Measurements from ENCODE around the gene VAMP4.

The VAMP4 gene

DNA sequence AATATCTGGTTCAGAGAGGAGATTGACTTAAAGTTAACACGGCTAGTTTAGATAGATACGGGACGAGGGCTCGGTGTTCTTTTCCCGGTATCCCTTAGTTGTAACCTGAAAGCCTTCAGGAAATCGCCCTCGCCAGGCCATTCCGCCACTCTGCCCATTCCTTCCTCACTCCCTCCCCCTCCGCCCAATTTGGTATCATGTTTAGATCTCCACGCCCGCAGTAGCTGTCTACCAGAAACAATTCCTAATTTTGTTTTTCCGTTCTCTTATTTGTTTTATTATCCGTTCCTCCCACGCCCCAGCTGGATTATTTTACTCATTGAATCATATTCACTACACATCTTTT lies 685 bp upstream of the VAMP4 start:
- TF ChIP-seq, protein P1, sequence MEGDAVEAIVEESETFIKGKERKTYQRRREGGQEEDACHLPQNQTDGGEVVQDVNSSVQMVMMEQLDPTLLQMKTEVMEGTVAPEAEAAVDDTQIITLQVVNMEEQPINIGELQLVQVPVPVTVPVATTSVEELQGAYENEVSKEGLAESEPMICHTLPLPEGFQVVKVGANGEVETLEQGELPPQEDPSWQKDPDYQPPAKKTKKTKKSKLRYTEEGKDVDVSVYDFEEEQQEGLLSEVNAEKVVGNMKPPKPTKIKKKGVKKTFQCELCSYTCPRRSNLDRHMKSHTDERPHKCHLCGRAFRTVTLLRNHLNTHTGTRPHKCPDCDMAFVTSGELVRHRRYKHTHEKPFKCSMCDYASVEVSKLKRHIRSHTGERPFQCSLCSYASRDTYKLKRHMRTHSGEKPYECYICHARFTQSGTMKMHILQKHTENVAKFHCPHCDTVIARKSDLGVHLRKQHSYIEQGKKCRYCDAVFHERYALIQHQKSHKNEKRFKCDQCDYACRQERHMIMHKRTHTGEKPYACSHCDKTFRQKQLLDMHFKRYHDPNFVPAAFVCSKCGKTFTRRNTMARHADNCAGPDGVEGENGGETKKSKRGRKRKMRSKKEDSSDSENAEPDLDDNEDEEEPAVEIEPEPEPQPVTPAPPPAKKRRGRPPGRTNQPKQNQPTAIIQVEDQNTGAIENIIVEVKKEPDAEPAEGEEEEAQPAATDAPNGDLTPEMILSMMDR (IDR thresholded peaks at IDR 0.05; ENCODE audit: extremely low read depth, insufficient read depth, missing control alignments): no peak
- DNase-seq (ENCODE audit: low spot score): no peak
- in situ Hi-C loops (cut with MboI; ENCODE audit: low pct_unique_long_range_greater_than_20kb, low sequenced_read_pairs, unreplicated experiment): no loop called here

DNA sequence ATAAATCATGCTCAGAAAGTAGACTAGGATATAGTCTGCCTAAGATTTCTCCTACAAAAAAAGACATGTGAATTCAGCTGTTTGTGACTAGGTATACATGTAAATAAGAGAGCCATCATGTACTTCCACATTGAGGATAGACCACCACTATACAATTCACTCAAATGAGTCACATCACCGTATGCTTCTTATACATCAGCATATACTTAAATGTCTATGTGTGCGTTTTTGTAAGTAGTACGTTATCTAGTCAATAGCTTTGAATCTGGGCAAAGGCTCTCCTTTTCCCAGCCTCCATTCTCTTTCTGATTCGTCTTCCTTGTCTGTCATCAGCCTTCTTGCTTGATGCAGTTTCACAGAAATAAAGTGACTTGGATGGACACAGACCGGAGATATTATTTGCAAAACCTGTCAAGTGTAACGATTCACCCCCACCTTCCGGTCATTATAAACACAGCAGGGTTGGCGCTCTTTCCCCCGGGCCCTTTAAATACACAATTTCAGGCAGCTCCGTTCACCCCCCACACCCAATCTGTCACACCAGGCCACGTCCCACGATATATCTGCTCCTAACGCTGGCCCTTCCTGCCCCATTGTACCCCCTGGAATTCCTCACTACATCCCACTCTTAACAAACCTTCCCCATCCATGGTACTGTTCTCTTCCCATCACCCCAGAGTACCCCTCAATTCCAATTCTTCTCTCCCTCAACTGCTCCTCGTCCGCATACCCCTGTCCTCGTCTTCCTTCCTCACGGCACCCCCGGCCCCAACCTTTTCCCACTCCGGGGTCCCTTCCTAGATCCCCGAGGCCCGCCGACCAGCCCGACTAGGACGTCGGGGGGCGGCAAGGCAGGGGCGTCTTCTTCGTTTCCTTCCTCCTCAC lies 636 bp downstream of the VAMP4 start:
- TF ChIP-seq, protein P1 (IDR thresholded peaks at IDR 0.05; ENCODE audit: extremely low read depth, insufficient read depth, missing control alignments): no peak
- in situ Hi-C loops (cut with MboI; ENCODE audit: low pct_unique_long_range_greater_than_20kb, low sequenced_read_pairs, unreplicated experiment): no loop called here
- DNase-seq (ENCODE audit: low spot score): peak; percentile 67

DNA sequence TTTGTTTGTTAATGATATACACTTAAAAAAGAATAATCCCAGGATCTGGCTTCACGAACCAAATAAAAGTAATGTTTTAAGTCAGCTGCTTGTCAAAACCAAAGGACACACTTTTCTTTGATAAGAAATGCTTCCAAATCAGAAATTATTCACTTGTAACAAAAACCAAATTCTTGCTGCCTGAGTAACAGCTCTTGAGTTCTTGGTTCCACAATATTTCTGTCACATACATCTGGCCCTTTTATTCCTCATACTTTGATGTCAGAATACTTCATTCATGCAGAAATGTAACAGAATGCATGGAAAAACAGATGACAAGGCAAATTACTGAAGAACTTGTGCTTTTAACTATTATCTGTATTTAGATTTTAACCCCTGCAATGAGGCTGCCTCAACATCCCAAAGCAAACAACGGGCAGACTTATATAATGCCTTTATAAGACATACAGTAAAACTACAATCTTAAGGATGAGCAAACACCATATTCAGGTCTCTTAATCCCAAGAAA lies 1.5 kb downstream of the VAMP4 start:
- in situ Hi-C loops (cut with MboI; ENCODE audit: low pct_unique_long_range_greater_than_20kb, low sequenced_read_pairs, unreplicated experiment): no loop called here
- TF ChIP-seq, protein P1 (IDR thresholded peaks at IDR 0.05; ENCODE audit: extremely low read depth, insufficient read depth, missing control alignments): no peak
- DNase-seq (ENCODE audit: low spot score): no peak

DNA sequence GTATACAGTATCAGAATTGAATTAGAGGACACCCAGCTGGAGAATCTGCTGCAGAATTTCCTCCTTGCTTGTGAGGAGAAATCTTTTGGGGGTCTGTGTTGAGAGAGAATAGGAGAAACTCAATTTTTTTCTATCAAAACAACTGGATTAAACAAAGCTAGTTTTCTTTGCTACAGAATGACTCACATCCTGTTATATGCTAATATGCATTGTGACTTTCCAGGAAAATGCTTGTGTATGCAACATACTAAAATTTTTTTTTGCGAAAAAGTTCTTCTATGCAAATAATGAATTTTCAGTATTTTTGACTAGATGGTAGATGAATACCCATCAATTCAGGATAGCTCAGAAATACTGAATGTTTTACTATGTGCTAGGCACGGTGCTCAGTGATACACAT lies 2.2 kb downstream of the VAMP4 start:
- in situ Hi-C loops (cut with MboI; ENCODE audit: low pct_unique_long_range_greater_than_20kb, low sequenced_read_pairs, unreplicated experiment): no loop called here
- DNase-seq (ENCODE audit: low spot score): no peak
- TF ChIP-seq, protein P1 (IDR thresholded peaks at IDR 0.05; ENCODE audit: extremely low read depth, insufficient read depth, missing control alignments): no peak

DNA sequence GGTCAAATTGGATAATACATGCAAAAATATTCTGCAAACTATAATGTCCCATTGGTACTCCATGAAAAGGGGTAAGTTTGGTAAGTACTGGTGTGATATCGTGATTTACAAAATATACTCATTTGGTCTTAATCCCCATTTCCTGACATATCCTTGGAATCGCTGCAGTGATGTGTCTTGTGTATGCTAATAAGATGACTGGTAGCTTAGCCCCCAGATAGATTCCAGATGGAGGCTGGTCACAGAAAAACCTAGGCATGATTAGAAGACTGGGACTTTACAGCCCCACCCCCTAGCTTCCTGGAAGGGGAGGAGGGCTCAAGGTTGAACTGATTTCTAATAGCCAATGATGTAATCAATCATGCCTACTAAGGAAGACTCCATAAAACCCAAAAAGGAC lies 3.0 kb downstream of the VAMP4 start:
- TF ChIP-seq, protein P1 (IDR thresholded peaks at IDR 0.05; ENCODE audit: extremely low read depth, insufficient read depth, missing control alignments): no peak
- in situ Hi-C loops (cut with MboI; ENCODE audit: low pct_unique_long_range_greater_than_20kb, low sequenced_read_pairs, unreplicated experiment): no loop called here
- no peak for DNase-seq (ENCODE audit: low spot score)

DNA sequence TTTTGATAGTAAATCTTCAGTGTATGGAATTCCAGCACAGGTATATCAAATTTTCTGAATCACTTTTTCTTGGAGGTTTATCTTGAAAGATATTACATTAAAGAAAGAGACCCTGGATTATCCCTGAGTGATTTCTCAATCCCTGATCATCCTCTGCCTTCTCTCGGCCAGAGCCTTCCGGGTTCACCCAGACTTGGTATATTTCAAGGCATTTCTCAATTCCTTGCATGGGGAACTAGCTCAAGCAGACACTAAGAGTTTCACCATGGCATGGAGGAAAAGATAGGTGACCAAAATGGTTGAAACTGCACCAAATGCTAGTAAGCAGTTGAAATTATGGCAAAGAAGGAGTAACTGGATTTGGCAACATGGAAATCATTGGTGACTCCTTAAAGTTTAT lies 5.7 kb downstream of the VAMP4 start:
- in situ Hi-C loops (cut with MboI; ENCODE audit: low pct_unique_long_range_greater_than_20kb, low sequenced_read_pairs, unreplicated experiment): no loop called here
- no peak for DNase-seq (ENCODE audit: low spot score)
- TF ChIP-seq, protein P1 (IDR thresholded peaks at IDR 0.05; ENCODE audit: extremely low read depth, insufficient read depth, missing control alignments): no peak
